Stomach (tissue), 9 donors: ENCODE measurements around the gene ADARB2. TPM values are rescaled to one million over a fixed set of nuclear protein-coding genes. Genes with fewer than 3 reads are reported as not detected.

ENCODE experiments used
- DNase-seq, 2 donors: peaks; one replicate each; pipeline versions ENCODE4 v3.0.0 to v3.0.0-alpha.2; 2013 to 2019
- H3K27ac ChIP-seq, 5 donors: fragments of 200-600 bp in 4 of 5; sonication (generic) in 4 of 5; one replicate each; pipeline ENCODE4 v1.5.1; 2013 to 2019; ENCODE audit warnings: mild to moderate bottlenecking in 1 of 5, moderate library complexity in 1 of 5
- H3K27me3 ChIP-seq, 3 donors: fragments of 200-600 bp; sonication (generic); one replicate each; pipeline ENCODE4 v1.5.1; 2017 to 2019; ENCODE audit warnings: mixed run types in 1 of 3
- H3K36me3 ChIP-seq, 4 donors: fragments of 200-600 bp; sonication (generic); 1 replicate in 3 of 4; 2 replicates in 1 of 4; pipeline ENCODE4 v1.5.1; 2016 to 2019
- H3K4me1 ChIP-seq, 4 donors: fragments of 200-600 bp; sonication (generic); one replicate each; pipeline ENCODE4 v1.5.1; 2016 to 2019
- H3K4me3 ChIP-seq, 4 donors: fragments of 200-600 bp; sonication (generic) in 3 of 4; one replicate each; pipeline ENCODE4 v1.5.1; 2016 to 2019; ENCODE audit warnings: mild to moderate bottlenecking in 1 of 4
- H3K9me3 ChIP-seq, 4 donors: fragments of 200-600 bp; sonication (generic); one replicate each; pipeline ENCODE4 v1.5.1; 2016 to 2019
- CTCF ChIP-seq, 7 experiments: fragments of 450-650 bp in 4 of 7; fragments of 200-600 bp in 3 of 7; sonication (generic) in 3 of 7; IDR thresholded peaks; one replicate each; pipeline ENCODE4 v1.5.1; 2016 to 2019; ENCODE audit warnings: antibody characterized with exemption in 7 of 7, control low read depth in 2 of 7, mild to moderate bottlenecking in 1 of 7
- EP300 ChIP-seq: sonication (generic); formaldehyde crosslinking; IDR thresholded peaks from one replicate; pipeline ENCODE4 v1.6.1; 2017; ENCODE audit warnings: antibody characterized with exemption
- POLR2A ChIP-seq, 4 donors: fragments of 450-650 bp; IDR thresholded peaks; one replicate each; pipeline ENCODE4 v1.6.1; 2016; ENCODE audit warnings: antibody characterized with exemption in 4 of 4, control low read depth in 2 of 4, mild to moderate bottlenecking in 1 of 4, moderate library complexity in 1 of 4
- POLR2AphosphoS5 ChIP-seq, 3 donors: sonication (generic); formaldehyde crosslinking; IDR thresholded peaks; one replicate each; pipeline ENCODE4 v1.6.1; 2016; ENCODE audit warnings: antibody characterized with exemption in 3 of 3
- WGBS, 5 donors: extraction: QIAGEN DNeasy Blood & Tissue Kit in 3 of 5; methylation state at CpG; one replicate each; pipeline versions ENCODE4 v1.1.5 to v1.1.7; 2013 to 2018; 5-methylcytosine and 5-hydroxymethylcytosine counted together
- intact Hi-C: fragments of 100-400 bp; cut with DNase I; formaldehyde crosslinking; loops from one replicate; pipeline ENCODE4 v1.15.1; 2023; ENCODE audit warnings: low total_unique reads
- polyA plus RNA-seq, 3 donors: library from polyadenylated mRNA; stranded (reverse); fragments of 200-250 nt; gene quantifications; one replicate each; pipeline ENCODE4 v1.2.3, GENCODE V29; 2013
- total RNA-seq, 5 donors: library from RNA; depleted of rRNA; stranded (reverse); fragments of >200 nt; gene quantifications; one replicate each; pipeline versions ENCODE4 v1.1.0 to v1.2.3, GENCODE V29; 2014 to 2016
- donor health status: healthy with polysubstance abuse.
- donor health status: Bipolar disorder and iron deficiency.
- donor health status: healthy.

Gene ADARB2
- total and polyA plus RNA-seq, 8 donors: 0.55 to 4.1 (median 1.4) TPM; not detected in 1

DNA sequence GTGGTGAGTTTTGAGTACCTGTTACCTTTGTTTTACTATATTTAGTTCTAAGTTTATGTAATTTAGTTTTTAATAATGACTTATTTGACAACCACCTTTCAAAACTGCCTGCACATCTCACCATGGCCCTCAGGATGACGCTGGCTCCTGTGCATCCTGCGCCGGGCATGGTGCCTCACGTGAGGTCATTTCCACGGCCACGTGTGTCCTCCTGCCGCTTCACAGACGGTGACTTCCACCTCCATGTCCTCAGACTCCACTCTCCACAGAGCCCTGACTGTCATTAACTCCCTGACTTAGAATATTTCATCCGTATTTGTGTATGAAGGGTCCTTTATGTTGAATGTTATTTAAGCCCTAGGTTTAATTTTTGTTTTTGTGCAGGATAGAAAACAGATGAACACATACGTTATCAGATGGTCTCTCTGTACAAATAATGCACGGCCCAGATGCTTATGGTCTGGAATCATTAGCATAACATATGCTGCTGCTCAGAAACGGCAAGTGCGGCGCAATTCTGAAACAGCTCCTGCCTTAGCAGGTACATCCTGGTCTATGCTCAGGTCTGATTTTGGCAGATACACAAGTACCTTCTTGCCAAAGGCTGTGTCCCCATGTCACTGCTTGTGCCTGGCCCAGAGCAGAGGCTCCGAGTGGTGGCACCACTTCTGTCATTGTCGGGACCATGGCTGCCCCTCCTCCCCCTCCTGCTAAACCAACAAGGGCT is 525.3 kb downstream of the ADARB2 start:
- no peak overlapping the region for H3K4me3 ChIP-seq
- TF ChIP-seq CTCF (IDR thresholded peaks at IDR 0.05) (no peak), POLR2A (IDR thresholded peaks at IDR 0.05) (no peak), POLR2AphosphoS5 (IDR thresholded peaks at IDR 0.05) (no peak), EP300 (no peak)
- H3K9me3 ChIP-seq: no peaks in the 10 kb centered on the region
- intact Hi-C loops: no loop called here
- 77 to 79% (median 78%) methylated on average over 15 to 16 of the region's 16 CpGs for WGBS, 5 donors
- H3K27ac ChIP-seq: no peak overlapping the region
- no peaks in the 10 kb centered on the region for H3K36me3 ChIP-seq
- H3K27me3 ChIP-seq: no peaks in the 10 kb centered on the region
- no peak for DNase-seq
- no peaks in the 10 kb centered on the region for H3K4me1 ChIP-seq

DNA sequence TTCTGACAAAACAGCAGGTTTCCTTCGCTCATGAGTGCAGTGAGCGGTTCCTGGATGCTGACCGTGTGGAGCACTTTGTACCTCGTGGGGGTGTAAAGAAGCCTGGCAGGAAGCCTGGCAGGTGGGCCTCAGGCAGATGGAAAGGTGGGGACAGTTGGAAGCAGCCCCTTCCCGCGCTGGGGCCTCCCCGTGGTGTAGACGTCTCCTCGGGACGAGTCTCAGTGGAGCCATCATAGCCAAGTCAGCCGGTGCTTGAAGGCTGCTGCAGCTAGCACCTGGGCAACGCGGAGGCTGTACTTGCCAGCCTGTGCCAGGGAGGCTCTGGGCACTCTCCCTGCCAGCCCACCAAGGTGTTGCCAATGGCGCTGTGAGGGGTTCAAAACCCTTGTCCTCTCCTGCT is 526.7 kb downstream of the ADARB2 start:
- Histone ChIP-seq H3K27me3 (no peaks in the 10 kb centered on the region), H3K36me3 (no peaks in the 10 kb centered on the region), H3K27ac (no peak overlapping the region), H3K4me1 (no peaks in the 10 kb centered on the region), H3K9me3 (no peaks in the 10 kb centered on the region), H3K4me3 (no peak overlapping the region)
- 65 to 78% (median 69%) methylated on average over 14 of the region's 14 CpGs for WGBS, 5 donors
- intact Hi-C loops: no loop called here
- no peak for DNase-seq
- no peak for TF ChIP-seq EP300
- TF ChIP-seq CTCF (IDR thresholded peaks at IDR 0.05): no peak
- no peak for TF ChIP-seq POLR2A (IDR thresholded peaks at IDR 0.05)
- no peak for TF ChIP-seq POLR2AphosphoS5 (IDR thresholded peaks at IDR 0.05)

- no peaks in the 10 kb centered on the region for H3K4me1 ChIP-seq
- H3K27ac ChIP-seq: no peak overlapping the region
- no peaks in the 10 kb centered on the region for H3K36me3 ChIP-seq
- H3K9me3 ChIP-seq: no peaks in the 10 kb centered on the region
- 76 to 86% (median 83%) methylated on average over 8 of the region's 8 CpGs for WGBS, 5 donors
- H3K27me3 ChIP-seq: no peaks in the 10 kb centered on the region
- H3K4me3 ChIP-seq: no peak overlapping the region
- TF ChIP-seq EP300: no peak
- no peak for TF ChIP-seq POLR2A (IDR thresholded peaks at IDR 0.05)
- TF ChIP-seq POLR2AphosphoS5 (IDR thresholded peaks at IDR 0.05): no peak
- no peak for TF ChIP-seq CTCF (IDR thresholded peaks at IDR 0.05)
- intact Hi-C loops: no loop called here
- DNase-seq: no peak
Observed at GRCh38 chr10:1209355-1209979, 527.9 kb downstream of the ADARB2 start.

DNA sequence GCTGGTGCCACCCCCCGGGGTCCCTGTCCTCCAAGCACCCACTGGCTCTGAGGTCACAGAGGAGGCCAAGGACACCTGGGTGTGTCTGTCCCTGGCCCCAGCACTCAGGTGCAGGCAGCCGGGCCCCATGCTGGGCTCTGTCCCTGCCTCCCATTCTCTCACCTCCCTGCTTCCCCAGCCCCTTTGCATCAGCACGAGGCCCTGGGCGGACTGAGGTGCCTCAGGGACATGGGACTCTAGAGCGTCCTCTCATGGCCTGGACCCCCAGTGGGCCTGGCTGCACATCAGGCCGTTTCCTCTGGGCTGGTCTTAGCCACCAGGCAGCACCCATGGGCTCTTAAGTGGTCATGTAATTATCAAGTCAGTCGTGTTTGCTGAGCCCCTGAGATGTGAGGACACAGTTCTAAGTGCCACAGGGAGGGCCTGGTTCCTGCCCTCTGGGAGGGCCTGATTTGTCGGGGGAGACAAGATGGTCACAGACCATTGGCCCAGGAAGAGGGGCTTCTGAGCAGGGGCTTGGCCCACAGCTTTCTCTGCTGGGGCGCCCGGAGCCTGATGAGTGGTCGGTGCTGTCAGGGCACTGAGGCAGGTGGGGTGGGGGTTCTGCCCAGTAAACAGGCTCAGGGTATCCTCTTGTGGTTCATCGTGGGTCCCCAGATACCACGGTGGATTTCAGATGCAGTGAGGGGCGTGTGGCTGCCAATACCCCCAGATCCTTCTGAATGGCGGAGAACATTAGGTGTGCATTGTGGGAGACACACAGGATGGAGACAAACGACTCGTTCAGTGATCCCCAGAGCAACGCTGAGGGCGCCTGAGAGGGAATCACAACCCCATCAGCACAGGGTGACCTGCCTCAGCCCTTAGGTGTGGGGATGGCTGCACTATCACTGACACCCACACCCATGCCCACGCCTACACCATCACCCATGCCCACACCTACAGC is 528.7 kb downstream of the ADARB2 start:
- H3K4me3 ChIP-seq: no peak overlapping the region
- intact Hi-C loops: no loop called here
- H3K4me1 ChIP-seq: no peaks in the 10 kb centered on the region
- WGBS, 5 donors: 88 to 92% (median 90%) methylated on average over 19 to 20 of the region's 20 CpGs
- no peak for TF ChIP-seq POLR2A (IDR thresholded peaks at IDR 0.05)
- no peak for TF ChIP-seq POLR2AphosphoS5 (IDR thresholded peaks at IDR 0.05)
- TF ChIP-seq CTCF (IDR thresholded peaks at IDR 0.05): no peak
- no peak for TF ChIP-seq EP300
- no peaks in the 10 kb centered on the region for H3K36me3 ChIP-seq
- H3K27ac ChIP-seq: no peak overlapping the region
- H3K9me3 ChIP-seq: no peaks in the 10 kb centered on the region
- no peaks in the 10 kb centered on the region for H3K27me3 ChIP-seq
- DNase-seq: no peak
